Thyroid gland (tissue), 4 donors: Measurements from ENCODE around the gene CNTNAP5.

Experiments used
- CTCF ChIP-seq, 6 experiments: fragments of 200-600 bp in 3 of 6; fragments of 450-650 bp in 3 of 6; sonication (generic) in 3 of 6; IDR thresholded peaks; one replicate each; pipeline ENCODE4 v1.5.1; 2016 to 2019; ENCODE audit warnings: antibody characterized with exemption in 6 of 6, mild to moderate bottlenecking in 2 of 6, inconsistent platforms in 1 of 6, moderate library complexity in 1 of 6
- POLR2A ChIP-seq, 2 donors: fragments of 450-650 bp; IDR thresholded peaks; one replicate each; pipeline ENCODE4 v1.6.1; 2017; ENCODE audit warnings: antibody characterized with exemption in 2 of 2, mild to moderate bottlenecking in 2 of 2, moderate library complexity in 1 of 2

GRCh38 chr2:124658373-124658772 lies 633.3 kb downstream of the CNTNAP5 start:
- TF ChIP-seq CTCF (IDR thresholded peaks at IDR 0.05) (no peak), POLR2A (IDR thresholded peaks at IDR 0.05) (no peak)
